Mucosa of descending colon (tissue), 3 donors: ENCODE data around the gene MSI2. TPM values are rescaled to one million over a fixed set of nuclear protein-coding genes. Genes with fewer than 3 reads are reported as not detected.
"Not testable (repeated sequence)": the region's sequence is repeated elsewhere in the genome, so short reads cannot be mapped to it uniquely, and the experiment has no call there.

Experiments used
- ATAC-seq: fragments of 200-7000 bp; cut with Tn5 transposase; one replicate; pipeline ENCODE4 v1.9.1; 2020; ENCODE audit warnings: mild to moderate bottlenecking, moderate library complexity
- DNase-seq, 3 donors: peaks; one replicate each; pipeline ENCODE4 v3.0.0-alpha.2; 2020
- H3K36me3 ChIP-seq: fragments of 200-600 bp; one replicate; pipeline ENCODE4 v1.8.0; 2021; ENCODE audit warnings: low read depth, mild to moderate bottlenecking
- H3K4me1 ChIP-seq: fragments of 200-600 bp; one replicate; pipeline ENCODE4 v1.8.0; 2021; ENCODE audit warnings: low read depth, mild to moderate bottlenecking
- H3K4me3 ChIP-seq: fragments of 200-600 bp; one replicate; pipeline ENCODE4 v1.8.0; 2021; ENCODE audit warnings: mild to moderate bottlenecking
- H3K9me3 ChIP-seq: fragments of 200-600 bp; one replicate; pipeline ENCODE4 v1.8.0; 2021; ENCODE audit warnings: mild to moderate bottlenecking
- CTCF ChIP-seq: fragments of 200-600 bp; IDR thresholded peaks from one replicate; pipeline ENCODE4 v1.8.0; 2022; ENCODE audit warnings: antibody characterized with exemption, mild to moderate bottlenecking
- intact Hi-C, 2 donors: fragments of 100-400 bp; cut with DNase I in 1 of 2; cut with micrococcal nuclease in 1 of 2; formaldehyde crosslinking; loops; one replicate each; pipeline versions ENCODE4 v1.11.0 to v1.11.1; 2022; cut with DNase I, micrococcal nuclease
- total RNA-seq, 3 donors: library from RNA; stranded (reverse); fragmentation: NEBNext Ultra II Directional in 2 of 3; extraction: Animal tissue kit (Norgen Biotek cat#: 25700) in 2 of 3; gene quantifications; one replicate each; pipeline versions ENCODE4 v1.2.1 to v1.2.4, GENCODE V29; 2021 to 2023
- donor health status: DM: no; HTN: no; CAD: no; lungs with moderate emphysema.
- donor health status: DM: no; HTN: no; CAD: no.
- donor health status: DM: no; HTN: yes; CAD: no.

MSI2 gene
- total RNA-seq, 3 donors from 2014 or later = 60.0 to 72.6 (median 65.7) TPM

GRCh38 chr17:57211543-57211942, 44.8 kb upstream of the MSI2 start:
- no peak for TF ChIP-seq CTCF
- intact Hi-C loops = no loop called here
- Histone ChIP-seq H3K36me3 (no peaks in the 10 kb centered on the region), H3K4me3 (no peak overlapping the region), H3K9me3 (peaks cover 4% of the 10 kb centered on the region), H3K4me1 (no peaks in the 10 kb centered on the region)
- DNase-seq = no peak
- ATAC-seq = no peak

- Histone ChIP-seq H3K36me3 (no peaks in the 10 kb centered on the region), H3K4me3 (no peak overlapping the region), H3K4me1 (no peaks in the 10 kb centered on the region), H3K9me3 (peaks cover 4% of the 10 kb centered on the region)
- intact Hi-C loops = no loop called here
- DNase-seq = no peak
- TF ChIP-seq CTCF = no peak
- no peak for ATAC-seq
These were observed 43.0 kb upstream of the MSI2 start for GRCh38 chr17:57213180-57213825.

GRCh38 chr17:57215317-57215716, 41.0 kb upstream of the MSI2 start:
- Histone ChIP-seq H3K36me3 (no peaks in the 10 kb centered on the region), H3K9me3 (no peaks in the 10 kb centered on the region), H3K4me3 (no peak overlapping the region), H3K4me1 (no peaks in the 10 kb centered on the region)
- TF ChIP-seq CTCF = no peak
- intact Hi-C loops = no loop called here
- no peak for DNase-seq
- no peak for ATAC-seq

GRCh38 chr17:57221366-57222350, 34.7 kb upstream of the MSI2 start:
- DNase-seq (no peak), ATAC-seq (no peak)
- H3K4me3 ChIP-seq = no peak overlapping the region
- no peaks in the 10 kb centered on the region for H3K36me3 ChIP-seq
- intact Hi-C loops = no loop called here
- H3K9me3 ChIP-seq = peaks cover 16% of the 10 kb centered on the region
- TF ChIP-seq CTCF = no peak
- no peaks in the 10 kb centered on the region for H3K4me1 ChIP-seq

GRCh38 chr17:57222422-57222821, 33.9 kb upstream of the MSI2 start:
- H3K4me1 ChIP-seq, H3K4me3 ChIP-seq, H3K36me3 ChIP-seq, ATAC-seq, DNase-seq, intact Hi-C loops: not testable (repeated sequence)
- H3K9me3 ChIP-seq = peaks cover 16% of the 10 kb centered on the region

- no peak for TF ChIP-seq CTCF
- Histone ChIP-seq H3K9me3 (peaks cover 16% of the 10 kb centered on the region), H3K36me3 (no peaks in the 10 kb centered on the region), H3K4me3 (no peak overlapping the region), H3K4me1 (no peaks in the 10 kb centered on the region)
- no peak for DNase-seq
- intact Hi-C loops = no loop called here
- ATAC-seq = no peak
These were observed 31.2 kb upstream of the MSI2 start for GRCh38 chr17:57225127-57225526.
